Esophagus mucosa (tissue), 1 donor: ENCODE data around the gene SLC12A3. TPM values are rescaled to one million over a fixed set of nuclear protein-coding genes. Genes with fewer than 3 reads are reported as not detected.

ENCODE experiments used
- ATAC-seq: fragments of 200-7000 bp; cut with Tn5 transposase; one replicate; pipeline ENCODE4 v1.9.1; 2020
- total RNA-seq: library from RNA; stranded (reverse); gene quantifications from one replicate; pipeline ENCODE4 v1.2.4, GENCODE V29; 2023
- donor health status: DM: yes; HTN: yes; CAD: no.

The SLC12A3 gene, protein sequence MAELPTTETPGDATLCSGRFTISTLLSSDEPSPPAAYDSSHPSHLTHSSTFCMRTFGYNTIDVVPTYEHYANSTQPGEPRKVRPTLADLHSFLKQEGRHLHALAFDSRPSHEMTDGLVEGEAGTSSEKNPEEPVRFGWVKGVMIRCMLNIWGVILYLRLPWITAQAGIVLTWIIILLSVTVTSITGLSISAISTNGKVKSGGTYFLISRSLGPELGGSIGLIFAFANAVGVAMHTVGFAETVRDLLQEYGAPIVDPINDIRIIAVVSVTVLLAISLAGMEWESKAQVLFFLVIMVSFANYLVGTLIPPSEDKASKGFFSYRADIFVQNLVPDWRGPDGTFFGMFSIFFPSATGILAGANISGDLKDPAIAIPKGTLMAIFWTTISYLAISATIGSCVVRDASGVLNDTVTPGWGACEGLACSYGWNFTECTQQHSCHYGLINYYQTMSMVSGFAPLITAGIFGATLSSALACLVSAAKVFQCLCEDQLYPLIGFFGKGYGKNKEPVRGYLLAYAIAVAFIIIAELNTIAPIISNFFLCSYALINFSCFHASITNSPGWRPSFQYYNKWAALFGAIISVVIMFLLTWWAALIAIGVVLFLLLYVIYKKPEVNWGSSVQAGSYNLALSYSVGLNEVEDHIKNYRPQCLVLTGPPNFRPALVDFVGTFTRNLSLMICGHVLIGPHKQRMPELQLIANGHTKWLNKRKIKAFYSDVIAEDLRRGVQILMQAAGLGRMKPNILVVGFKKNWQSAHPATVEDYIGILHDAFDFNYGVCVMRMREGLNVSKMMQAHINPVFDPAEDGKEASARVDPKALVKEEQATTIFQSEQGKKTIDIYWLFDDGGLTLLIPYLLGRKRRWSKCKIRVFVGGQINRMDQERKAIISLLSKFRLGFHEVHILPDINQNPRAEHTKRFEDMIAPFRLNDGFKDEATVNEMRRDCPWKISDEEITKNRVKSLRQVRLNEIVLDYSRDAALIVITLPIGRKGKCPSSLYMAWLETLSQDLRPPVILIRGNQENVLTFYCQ
- total RNA-seq: not detected

DNA sequence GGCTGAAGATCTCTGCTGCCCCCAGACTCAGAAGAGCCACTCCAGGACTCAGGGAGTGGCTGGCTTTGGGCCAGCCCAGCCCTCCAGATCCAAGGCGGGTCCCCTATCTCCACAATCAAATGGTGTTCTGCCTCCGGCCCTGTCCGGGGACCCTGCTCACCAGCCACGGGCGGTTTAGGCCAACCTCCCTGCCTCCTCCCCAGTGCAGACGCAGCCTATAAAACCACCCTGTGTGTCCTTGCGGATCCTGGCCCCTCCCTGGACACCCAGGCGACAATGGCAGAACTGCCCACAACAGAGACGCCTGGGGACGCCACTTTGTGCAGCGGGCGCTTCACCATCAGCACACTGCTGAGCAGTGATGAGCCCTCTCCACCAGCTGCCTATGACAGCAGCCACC, at the start of gene SLC12A3:
SLC12A3 (plus strand) TSS at position 248 of the 400 bp plus-strand sequence; CDS start at position 277, 29 bp downstream.
- no peak for ATAC-seq

DNA sequence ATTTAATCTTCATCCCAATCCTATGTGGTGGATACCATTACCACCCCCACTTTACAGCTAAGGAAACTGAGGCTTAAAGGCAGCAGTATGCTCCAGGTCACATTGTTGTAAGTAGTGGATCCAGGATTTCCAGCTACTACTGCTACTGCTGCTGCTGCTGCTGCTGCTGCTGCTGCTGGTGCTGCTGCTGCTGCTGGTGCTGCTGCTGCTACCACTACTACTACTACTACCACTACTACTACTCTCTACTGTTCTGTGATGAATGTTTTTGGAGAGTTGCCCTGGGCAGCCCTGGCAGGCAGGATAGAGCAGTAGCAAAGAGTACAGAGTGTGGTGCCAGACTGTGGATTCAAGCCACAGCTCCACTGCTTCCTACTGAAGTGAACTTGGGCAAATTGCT, 49.3 kb upstream of the SLC12A3 start:
- no peak for ATAC-seq

DNA sequence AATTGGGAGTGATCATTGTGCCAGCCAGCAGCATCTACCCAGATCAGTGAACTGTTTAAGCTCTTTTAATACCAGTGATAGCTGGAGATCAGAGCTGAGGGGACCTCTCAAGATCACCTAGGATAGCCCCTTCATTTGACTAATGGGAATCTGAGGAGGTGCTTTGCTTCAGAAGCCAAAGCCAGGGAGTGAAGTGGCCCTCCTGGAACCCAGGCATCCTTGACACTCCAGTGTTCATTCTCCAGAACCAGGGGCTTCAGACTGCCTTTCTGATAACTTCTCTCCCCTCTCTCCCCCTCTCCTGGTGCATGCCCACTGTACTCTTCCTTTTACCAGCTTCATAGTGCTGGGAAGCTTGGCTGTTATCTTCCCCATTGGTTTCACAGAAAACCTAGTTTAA, 48.0 kb upstream of the SLC12A3 start:
- no peak for ATAC-seq

DNA sequence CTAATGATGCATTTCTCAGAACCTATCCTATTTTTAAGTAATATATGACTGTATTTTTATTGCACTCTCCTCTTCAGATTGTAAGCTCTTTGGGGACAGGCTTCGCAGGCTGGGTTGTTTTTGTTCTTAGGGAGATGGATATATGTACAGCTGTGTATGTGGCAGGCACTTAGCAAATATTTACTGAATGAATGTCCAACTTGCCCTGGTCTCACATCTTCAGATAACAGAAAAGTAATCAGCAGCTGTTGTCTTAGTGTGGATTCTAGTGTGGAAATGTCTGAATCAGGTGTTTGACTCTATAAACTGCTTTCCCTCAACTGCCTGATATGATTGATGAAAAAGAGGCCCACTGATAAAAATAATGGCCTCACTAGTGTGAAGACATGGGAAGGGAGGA, 47.1 kb upstream of the SLC12A3 start:
- ATAC-seq: no peak

DNA sequence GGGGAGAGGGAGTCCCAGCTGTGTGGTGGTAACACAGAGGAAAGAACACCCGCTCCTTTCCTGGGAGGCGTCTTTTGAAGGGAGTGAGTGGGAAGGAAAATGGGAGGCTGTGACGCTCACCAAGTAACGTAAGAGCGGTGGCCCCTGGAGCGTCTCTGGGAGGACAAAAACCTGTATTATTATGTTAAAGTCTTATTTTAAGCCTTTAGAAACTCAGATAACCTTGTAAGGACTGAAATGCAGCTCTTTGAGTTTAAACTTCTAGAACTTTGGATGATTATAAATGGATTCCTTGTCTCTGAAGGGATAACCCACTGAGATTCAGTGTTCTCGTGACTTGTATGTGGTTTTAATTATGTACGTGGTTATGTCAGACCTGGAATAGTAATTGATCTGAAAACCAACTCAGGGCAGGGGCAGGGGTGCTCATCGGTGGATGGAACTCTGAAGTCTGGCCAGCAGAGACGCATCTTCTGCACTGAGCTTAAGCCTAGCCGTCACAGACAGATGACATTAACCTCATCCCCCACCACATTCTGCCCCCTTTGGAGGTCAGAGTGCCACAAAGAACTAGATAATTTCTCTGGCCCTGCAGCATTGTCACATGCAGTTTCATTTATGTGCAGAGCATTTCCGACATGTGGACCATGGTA, 41.8 kb upstream of the SLC12A3 start:
- no peak for ATAC-seq

DNA sequence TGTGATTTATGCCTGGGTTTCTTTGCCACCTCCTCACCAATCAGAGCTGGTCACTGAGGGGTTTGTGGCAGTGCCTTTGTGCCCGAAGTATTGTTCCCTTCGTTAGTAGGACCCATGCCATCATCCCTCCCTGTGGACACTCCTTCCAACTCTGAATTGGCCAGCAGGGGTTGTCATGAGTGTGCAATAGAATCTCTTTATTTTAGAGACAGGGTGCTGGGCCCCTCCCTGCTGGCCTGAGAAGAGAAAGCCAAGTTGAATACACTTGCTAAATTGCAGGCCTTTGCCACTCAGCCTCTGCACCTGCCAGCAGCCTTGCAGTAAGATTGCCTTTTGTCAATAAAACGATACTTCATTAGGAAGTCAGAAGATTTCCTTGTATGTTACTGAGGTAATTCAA, 40.7 kb upstream of the SLC12A3 start:
- no peak for ATAC-seq

DNA sequence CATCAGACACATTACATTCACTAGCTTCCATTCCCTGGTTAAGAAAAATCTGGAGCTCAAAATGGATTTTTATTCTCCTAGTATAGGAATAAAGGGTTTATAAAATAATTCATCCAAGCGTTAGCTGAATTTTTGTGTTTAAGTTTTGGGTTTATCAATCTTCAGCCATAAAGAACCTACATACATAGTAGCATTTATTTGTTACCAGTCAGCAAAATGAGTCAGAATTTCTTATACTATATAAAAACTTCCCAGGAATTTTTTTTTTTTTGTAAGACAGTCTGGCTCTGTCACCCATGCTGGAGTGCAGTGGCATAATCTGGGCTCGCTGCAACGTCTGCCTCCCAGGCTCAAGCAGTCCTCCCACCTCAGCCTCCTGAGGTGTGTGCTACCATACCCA, 40.2 kb upstream of the SLC12A3 start:
- ATAC-seq: no peak

DNA sequence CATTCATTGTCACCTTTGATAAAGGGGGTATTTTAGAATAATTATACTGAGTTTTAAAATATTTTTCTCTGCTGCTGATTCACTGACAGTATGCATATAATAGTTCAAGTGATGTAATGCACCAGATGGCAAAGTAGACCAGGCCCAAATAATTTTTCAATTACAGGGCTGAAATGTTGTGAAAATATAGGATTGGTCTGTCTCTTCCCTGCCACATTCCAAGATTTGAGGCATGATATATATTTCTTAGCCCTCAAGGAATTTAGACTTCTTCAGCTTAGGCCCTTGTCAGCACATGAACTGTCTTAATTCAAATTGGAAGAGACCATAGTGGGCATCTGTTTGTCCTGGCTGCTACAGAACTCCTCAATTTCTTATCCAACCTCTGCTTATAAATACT, 39.2 kb upstream of the SLC12A3 start:
- ATAC-seq: no peak

DNA sequence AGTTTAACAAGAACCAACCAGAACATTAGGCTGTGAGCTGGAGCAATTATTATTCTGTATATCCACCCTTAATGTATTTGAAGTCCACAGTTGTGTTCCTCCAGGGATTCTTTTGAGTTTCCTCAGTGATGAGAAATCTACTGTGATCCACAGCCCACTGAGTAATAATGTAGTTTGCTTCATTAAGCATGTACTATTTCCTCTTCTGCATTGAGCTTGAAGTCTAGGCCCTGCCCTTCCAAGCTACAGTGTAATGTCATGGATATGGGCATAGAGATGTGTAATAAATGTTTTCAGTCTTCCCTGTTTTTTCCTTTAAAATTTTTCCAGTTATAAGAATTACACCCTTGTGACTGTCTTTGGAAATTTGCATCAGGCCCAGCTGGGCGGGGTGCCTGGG, 36.4 kb upstream of the SLC12A3 start:
- peak; percentile 38 for ATAC-seq

DNA sequence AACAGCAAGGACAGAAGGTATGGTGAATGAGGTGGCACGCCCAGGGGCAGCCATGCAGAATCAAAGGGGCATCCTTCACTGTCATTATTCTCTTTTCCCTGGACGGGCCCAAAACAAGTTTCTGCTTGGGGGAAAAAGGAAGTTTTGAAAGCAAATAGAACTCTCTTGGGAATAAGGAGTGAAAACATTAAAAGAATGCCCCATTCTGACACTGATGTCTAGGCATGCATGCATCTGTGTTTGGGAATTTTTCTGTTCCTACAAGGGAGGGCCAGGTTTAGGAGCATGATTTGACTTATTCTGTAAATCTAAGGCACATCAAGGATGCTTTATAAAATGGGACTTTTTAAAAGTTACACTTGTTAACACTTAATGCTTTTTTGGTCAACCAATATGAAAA, 34.3 kb upstream of the SLC12A3 start:
- no peak for ATAC-seq

DNA sequence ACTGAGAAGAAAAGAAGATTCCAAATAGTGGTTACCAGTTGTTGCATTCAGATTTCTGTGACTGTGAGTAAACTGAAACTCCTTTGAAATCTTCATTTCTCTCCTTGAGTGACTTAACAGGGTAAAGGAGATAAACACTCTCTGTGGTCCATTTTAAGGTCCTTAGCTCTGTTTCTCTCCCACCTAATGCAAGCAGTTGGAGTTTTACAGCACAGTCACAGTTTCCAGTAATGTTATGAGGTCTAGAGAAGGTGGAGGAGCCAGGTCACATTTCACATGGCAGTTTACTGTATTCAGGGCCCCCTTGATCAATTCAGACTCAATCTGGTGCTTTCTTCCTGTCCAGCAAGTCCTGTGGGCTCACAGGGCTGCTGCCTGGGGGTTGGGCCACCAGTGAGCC, 32.2 kb upstream of the SLC12A3 start:
- no peak for ATAC-seq

DNA sequence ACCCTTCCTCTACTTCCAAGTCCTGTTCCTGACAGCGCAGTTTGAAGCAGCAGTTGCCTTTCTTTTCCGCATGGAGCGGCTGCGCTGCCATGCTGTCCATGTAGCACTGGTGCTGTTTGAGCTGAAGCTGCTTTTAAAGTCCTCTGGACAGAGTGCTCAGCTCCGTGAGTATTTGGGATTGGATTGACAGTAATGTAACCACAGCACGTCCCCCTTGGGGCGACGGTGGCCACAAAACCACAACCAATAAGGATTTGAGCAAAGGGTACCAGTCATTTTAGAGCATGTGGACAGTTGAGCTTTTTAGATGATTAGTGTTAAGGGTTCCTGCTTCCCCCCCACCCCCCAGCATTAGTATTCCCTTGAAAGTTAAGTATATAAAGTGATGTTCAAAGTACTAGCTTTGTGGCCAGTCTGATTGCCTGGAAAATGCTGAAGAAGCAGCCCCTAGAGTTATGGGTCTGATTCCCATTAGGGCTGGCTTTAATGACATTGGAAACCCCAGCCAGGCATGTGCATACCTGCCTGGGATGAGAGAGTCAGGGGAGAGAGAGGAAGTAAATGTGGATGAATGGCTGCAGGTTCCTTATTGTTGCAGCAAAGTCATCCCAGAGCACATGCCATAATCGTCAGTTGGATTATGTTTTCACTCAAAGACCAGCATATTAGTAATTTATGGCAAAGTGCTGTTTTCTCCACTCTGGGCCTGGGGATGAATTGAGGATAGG, 31.6 kb upstream of the SLC12A3 start:
- ATAC-seq: no peak

DNA sequence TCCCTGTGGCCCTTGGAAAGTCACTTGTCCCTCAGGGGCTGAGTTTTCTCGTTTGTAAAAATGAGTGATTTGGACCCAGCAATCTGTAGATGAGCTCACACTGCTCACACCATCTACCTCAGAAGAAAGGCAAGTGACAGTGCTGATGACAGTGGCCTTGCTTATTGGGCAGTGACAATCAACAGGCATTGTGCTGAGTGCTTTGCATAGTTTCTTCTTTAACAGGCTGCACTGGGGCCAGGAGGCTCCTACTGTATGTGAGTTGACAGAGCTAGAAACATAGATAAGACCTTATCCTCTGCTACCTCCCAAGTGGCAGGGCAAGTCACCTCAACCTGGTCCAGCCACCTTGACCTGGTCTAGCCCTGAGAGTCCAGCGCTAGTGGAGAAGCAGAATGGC, 29.7 kb upstream of the SLC12A3 start:
- no peak for ATAC-seq

DNA sequence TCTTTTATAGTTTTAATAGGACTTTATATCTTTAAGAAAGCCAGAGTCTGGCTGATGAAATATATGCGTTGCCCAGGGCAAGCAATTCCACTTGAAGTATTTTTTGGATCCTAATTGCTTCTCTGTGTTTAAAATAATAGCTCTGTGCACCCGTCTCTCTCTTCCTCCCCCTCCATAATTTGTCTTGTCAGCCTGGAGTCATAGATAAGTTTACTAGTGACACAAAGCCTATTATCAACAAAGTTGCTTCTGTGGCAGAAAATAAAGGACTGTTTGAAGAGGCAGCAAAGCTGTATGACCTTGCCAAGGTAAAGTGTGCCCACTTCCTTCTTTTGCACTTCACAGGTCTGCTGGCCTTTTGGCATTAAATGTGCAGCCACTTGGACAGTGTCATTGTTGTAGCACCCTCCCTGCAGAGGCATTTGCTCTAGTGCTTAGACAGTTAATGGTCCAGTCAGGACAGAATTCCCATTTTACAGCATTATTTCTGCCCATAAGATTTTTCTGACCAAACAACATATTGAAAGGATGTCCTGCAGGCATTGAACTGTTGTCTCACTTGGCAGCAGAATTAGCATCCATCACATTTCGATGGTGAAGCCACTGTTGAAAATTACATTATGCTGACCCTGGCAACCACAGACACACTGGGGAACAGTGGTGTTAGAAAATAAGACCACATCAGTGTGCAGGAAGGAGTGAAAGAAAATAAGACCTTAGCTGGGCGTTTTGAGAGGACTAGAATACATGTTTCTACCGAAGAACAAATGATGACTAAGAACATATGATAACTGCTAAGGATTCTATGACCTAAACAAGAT, 28.4 kb upstream of the SLC12A3 start:
- ATAC-seq: no peak

DNA sequence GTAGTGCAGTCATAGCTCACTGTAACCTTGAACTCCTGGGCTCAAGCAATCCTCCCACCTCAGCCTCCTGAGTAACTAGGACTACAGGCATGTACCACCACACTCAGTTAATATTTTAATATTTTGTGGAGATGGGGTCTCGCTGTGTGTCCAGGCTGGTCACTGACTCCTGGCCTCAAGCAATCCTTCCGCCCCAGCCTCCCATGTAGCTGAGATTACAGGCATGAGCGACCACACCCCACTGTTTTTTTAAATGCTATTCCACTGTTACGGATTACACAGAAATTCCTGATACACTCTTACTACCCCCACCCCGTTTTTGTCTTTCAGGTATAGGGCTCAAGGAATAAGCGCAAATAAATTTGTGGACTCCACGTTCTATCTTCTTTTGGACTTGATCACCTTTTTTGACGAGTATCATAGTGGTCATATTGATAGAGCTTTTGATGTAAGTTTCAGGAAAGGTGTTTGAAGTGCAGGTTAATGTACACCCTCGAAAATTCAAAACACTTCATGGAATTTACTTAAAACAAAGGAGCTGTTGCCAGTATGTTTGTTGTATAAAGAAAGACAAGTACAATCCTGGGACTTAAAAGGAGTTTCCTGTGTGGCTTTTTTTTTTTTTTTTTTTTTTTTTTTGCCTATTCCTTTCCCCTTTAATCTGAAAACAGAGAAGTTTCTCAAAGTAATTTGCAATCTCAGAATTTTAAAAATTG, 26.2 kb upstream of the SLC12A3 start:
- no peak for ATAC-seq

DNA sequence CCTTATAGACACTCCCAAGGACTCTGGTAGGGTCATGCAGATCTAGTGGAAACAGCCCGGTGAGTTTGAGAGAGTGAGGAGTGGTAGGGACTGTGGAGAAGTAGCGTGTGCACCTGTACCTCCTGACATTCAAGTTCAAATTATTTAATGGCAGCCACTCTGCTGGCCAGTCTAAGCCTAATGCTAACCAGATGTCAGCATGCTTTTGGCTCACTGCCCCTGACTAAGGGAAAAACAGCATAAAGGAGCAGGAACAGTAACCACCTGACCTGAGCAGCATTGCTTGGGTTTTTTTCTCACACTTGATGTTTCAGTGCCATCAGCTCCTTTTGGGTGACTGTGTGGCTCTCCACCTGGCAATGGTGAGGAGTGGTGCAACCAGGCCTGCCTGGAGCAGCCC, 23.8 kb upstream of the SLC12A3 start:
- no peak for ATAC-seq

DNA sequence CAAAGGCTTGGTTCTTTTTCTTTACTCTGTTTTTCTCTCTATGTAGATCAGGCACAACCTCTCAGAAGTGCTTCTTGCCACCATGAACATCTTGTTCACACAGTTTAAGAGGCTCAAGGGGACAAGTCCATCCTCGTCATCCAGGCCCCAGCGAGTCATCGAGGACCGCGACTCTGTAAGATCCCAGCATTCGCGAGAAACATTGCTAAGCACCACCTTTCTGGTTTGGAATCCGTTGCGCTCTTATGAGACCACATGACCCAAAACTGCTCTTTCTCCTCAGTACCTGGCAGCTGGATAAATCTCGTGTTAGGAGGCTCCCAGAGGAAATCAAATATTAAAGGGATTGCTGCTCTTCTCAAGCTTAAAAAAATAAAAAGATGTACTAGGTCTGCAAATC, 23.3 kb upstream of the SLC12A3 start:
- no peak for ATAC-seq

DNA sequence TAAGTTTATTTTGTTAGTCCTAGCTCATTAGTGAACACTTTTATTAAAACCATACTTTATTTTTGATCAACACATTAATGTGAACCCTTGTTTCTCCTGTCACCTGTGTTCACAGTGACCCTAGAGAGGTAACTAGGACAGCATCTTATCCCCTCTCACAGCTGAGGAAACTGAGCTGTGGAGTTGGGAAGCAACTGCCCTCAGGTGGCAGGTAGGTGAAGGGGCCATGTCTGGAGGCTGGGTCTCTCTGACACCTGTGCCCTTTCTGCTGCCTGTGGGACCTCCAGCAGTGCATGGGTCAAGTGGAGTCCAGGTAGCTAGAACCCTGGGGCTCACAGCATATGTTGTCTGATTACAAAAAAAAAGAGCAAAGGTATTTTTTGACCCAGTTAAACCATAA, 22.9 kb upstream of the SLC12A3 start:
- ATAC-seq: no peak

DNA sequence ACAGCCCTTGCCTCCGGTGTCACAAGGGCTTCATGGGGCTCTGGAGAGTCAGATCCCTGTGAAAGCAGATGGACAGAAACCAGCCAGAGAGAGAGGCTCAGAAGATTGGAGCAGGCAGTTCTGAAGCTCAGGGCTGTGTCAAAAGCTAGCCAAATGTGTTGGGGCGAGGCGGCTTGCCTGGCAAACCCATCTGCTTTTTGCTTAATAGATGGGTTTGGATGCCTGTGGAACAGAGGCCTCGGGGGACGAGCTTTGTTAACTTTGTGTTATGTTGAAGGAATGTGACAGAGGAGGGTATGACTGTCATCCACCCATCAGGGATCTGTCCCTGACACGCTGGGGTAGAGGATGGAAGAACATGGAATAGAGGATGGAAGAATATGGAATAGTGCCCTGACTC, 21.0 kb upstream of the SLC12A3 start:
- no peak for ATAC-seq

DNA sequence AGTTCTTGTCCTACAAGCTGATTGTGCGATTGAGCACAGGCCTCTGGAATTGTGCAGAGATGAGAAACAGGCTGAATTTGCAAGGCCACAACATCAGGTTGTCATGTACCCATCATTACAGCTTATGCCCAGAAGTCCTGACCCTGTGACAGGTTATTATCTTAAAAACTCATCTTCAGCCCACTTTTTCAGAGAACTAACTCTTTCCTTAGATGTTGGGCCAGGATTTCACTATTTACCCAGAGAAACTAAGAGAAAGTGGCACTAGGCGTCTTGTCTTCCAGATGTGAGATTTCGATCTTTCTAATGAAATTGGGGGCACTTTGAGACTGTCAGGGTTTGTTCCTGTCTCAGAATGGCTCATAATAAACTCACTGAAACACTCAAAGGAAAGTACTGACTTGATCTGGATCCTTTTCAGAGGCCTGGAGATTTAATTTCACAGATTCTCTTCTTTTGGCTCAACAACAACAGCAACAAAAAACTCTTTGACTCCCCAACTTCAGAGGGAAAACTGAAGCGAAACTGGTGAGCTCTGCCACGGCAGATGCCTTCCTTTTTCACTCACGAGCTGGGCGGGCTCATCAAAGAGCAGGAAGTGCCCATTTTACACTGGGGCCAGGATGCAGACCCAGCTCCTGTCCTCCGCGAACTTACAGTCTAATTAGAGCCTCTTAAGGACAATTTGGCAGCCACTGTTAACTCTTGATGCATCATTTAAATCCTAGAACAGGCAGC, 17.7 kb upstream of the SLC12A3 start:
- no peak for ATAC-seq
